SK-N-SH (cell line): ENCODE measurements around the gene TMTC4. TPM values are rescaled to one million over a fixed set of nuclear protein-coding genes. Genes with fewer than 3 reads are reported as not detected.

Experiments used
- CTCF ChIA-PET: fragments of 300-600, 350-600 bp; formaldehyde crosslinking; extraction: SDS; loops from one replicate; lab custom pipeline; 2021; lab: Yijun Ruan, JAX
- POLR2A ChIA-PET: fragments of 350-600 bp; sonication (Branson Sonifier 250); formaldehyde crosslinking; extraction: SDS; loops from one replicate; lab custom pipeline; 2020; ENCODE audit warnings: antibody characterized with exemption, inconsistent platforms; lab: Yijun Ruan, JAX
- DNase-seq: peaks from one replicate; pipeline ENCODE4 v3.0.0; 2012
- H2AFZ ChIP-seq: fragments of 200-600 bp; sonication (generic); 2 replicates; pipeline ENCODE4 v1.8.1; 2016; ENCODE audit warnings: antibody characterized with exemption, mild to moderate bottlenecking, low read depth
- H3F3A ChIP-seq: fragments of 200-600 bp; sonication (generic); replicated peaks from 2 replicates; pipeline ENCODE3; 2016; ENCODE audit warnings: antibody characterized with exemption, mild to moderate bottlenecking; ENCODE audit not compliant: insufficient read depth
- H3K27ac ChIP-seq, 2 experiments: fragments of 200-500 bp in 1 of 2; fragments of 200-600 bp in 1 of 2; sonication (Bioruptor generic) in 1 of 2; sonication (generic), shearing (Covaris generic) in 1 of 2; 2 replicates each; pipeline versions ENCODE4 v1.5.1 to v1.6.1; 2014 to 2016; ENCODE audit warnings: low read depth in 2 of 2, inconsistent platforms in 1 of 2, low read length in 1 of 2, mild to moderate bottlenecking in 1 of 2, mixed read lengths in 1 of 2
- H3K27me3 ChIP-seq: fragments of 200-600 bp; sonication (generic), shearing (Covaris generic); 2 replicates; pipeline ENCODE4 v1.6.1; 2016; ENCODE audit warnings: mixed run types; ENCODE audit not compliant: insufficient read depth
- H3K36me3 ChIP-seq, 2 experiments: fragments of 200-500 bp in 1 of 2; fragments of 200-600 bp in 1 of 2; sonication (Bioruptor generic) in 1 of 2; sonication (generic) in 1 of 2; replicated peaks in 1 of 2; 2 replicates each; pipeline versions ENCODE3 to v1.5.1; 2014 to 2016; ENCODE audit warnings: low read length in 1 of 2, mild to moderate bottlenecking in 1 of 2; ENCODE audit not compliant: insufficient read depth in 2 of 2, control insufficient read depth in 1 of 2
- H3K4me1 ChIP-seq, 2 experiments: fragments of 200-500 bp in 1 of 2; fragments of 200-600 bp in 1 of 2; sonication (Bioruptor generic) in 1 of 2; sonication (generic), shearing (Covaris generic) in 1 of 2; 2 replicates each; pipeline versions ENCODE4 v1.5.1 to v1.6.1; 2014 to 2016; ENCODE audit warnings: low read depth in 1 of 2, low read length in 1 of 2, mixed run types in 1 of 2; ENCODE audit not compliant: insufficient read depth in 2 of 2, control insufficient read depth in 1 of 2
- H3K4me2 ChIP-seq: fragments of 200-600 bp; sonication (generic), shearing (Covaris generic); 2 replicates; pipeline ENCODE4 v1.6.1; 2017; ENCODE audit warnings: mixed run types
- H3K4me3 ChIP-seq, 2 experiments: fragments of 200-500 bp in 1 of 2; fragments of 200-600 bp in 1 of 2; sonication (Bioruptor generic) in 1 of 2; sonication (generic), shearing (Covaris generic) in 1 of 2; 2 replicates each; pipeline versions ENCODE4 v1.5.1 to v1.8.1; 2014 to 2016; ENCODE audit warnings: low read depth in 2 of 2, inconsistent platforms in 1 of 2, low read length in 1 of 2, mild to moderate bottlenecking in 1 of 2, mixed read lengths in 1 of 2, moderate library complexity in 1 of 2
- H3K79me2 ChIP-seq: fragments of 200-600 bp; sonication (generic); 2 replicates; pipeline ENCODE4 v1.8.1; 2017; ENCODE audit warnings: mild to moderate bottlenecking; ENCODE audit not compliant: insufficient read depth
- H3K9ac ChIP-seq: fragments of 200-600 bp; sonication (generic); 2 replicates; pipeline ENCODE4 v1.6.1; 2017; ENCODE audit warnings: mixed run types
- H3K9me2 ChIP-seq: fragments of 200-600 bp; sonication (generic); 2 replicates; pipeline ENCODE4 v1.6.1; 2017; ENCODE audit warnings: mixed run types
- H3K9me3 ChIP-seq: fragments of 200-600 bp; sonication (generic); 2 replicates; pipeline ENCODE4 v1.6.1; 2017; ENCODE audit warnings: mixed run types, mild to moderate bottlenecking, moderate library complexity
- H4K20me1 ChIP-seq: fragments of 200-600 bp; sonication (generic); 2 replicates; pipeline ENCODE4 v1.6.1; 2017; ENCODE audit warnings: mild to moderate bottlenecking, mixed run types; ENCODE audit not compliant: insufficient read depth
- CHD2 ChIP-seq: fragments of 150-350 bp; IDR thresholded peaks from 2 replicates; pipeline ENCODE4 v1.6.1; 2018; ENCODE audit warnings: low read length; ENCODE audit not compliant: partially characterized antibody
- CTCF ChIP-seq: fragments of 200-600 bp; sonication (generic); IDR thresholded peaks from 2 replicates; pipeline ENCODE4 v1.6.1; 2017; ENCODE audit warnings: antibody characterized with exemption, mild to moderate bottlenecking, moderate library complexity
- ELF1 ChIP-seq: IDR thresholded peaks from 2 replicates; pipeline ENCODE4 v1.4.0; 2012
- EP300 ChIP-seq, 2 experiments: IDR thresholded peaks; 2 replicates each; pipeline versions ENCODE4 v1.4.0 to v1.6.1; 2012; ENCODE audit warnings: borderline replicate concordance in 1 of 2, low read depth in 1 of 2, low read length in 1 of 2
- EZH2phosphoT487 ChIP-seq: fragments of 200-600 bp; sonication (generic); IDR thresholded peaks from 2 replicates; pipeline ENCODE4 v1.6.1; 2017; ENCODE audit warnings: low read depth, mixed run types, mild to moderate bottlenecking, antibody characterized with exemption, moderate library complexity, borderline replicate concordance
- FOXM1 ChIP-seq: IDR thresholded peaks from 2 replicates; pipeline ENCODE4 v1.4.0; 2012; ENCODE audit warnings: low read depth, mild to moderate bottlenecking
- GATA2 ChIP-seq: sonication (generic); formaldehyde crosslinking; IDR thresholded peaks from 2 replicates; pipeline ENCODE4 v1.5.0; 2020; ENCODE audit warnings: mild to moderate bottlenecking, missing genetic modification reagents
- JUND ChIP-seq: IDR thresholded peaks from 2 replicates; pipeline ENCODE4 v1.4.0; 2012
- MXI1 ChIP-seq: IDR thresholded peaks from 2 replicates; pipeline ENCODE4 v1.6.1; 2012; ENCODE audit warnings: mild to moderate bottlenecking, low read depth, low read length, improper control_type of control experiment
- NRF1 ChIP-seq: IDR thresholded peaks from 2 replicates; pipeline ENCODE4 v1.6.1; 2012; ENCODE audit warnings: low read depth, mild to moderate bottlenecking, low read length
- PBX3 ChIP-seq: IDR thresholded peaks from 2 replicates; pipeline ENCODE4; 2012
- POLR2AphosphoS5 ChIP-seq: IDR thresholded peaks from 2 replicates; pipeline ENCODE4 v1.6.1; 2012; ENCODE audit warnings: low read depth, low read length
- RXRA ChIP-seq: IDR thresholded peaks from 2 replicates; pipeline ENCODE4 v1.4.0; 2012; ENCODE audit warnings: low read depth, mild to moderate bottlenecking, borderline replicate concordance
- SIN3A ChIP-seq: IDR thresholded peaks from 2 replicates; pipeline ENCODE4 v1.6.1; 2012; ENCODE audit warnings: low read depth, mild to moderate bottlenecking, low read length, moderate library complexity, borderline replicate concordance
- TAF1 ChIP-seq: IDR thresholded peaks from 2 replicates; pipeline ENCODE4 v1.6.1; 2012; ENCODE audit warnings: low read depth, mild to moderate bottlenecking, low read length, moderate library complexity, borderline replicate concordance
- TCF12 ChIP-seq: IDR thresholded peaks from 2 replicates; pipeline ENCODE4 v1.4.0; 2012
- TEAD4 ChIP-seq: IDR thresholded peaks from 2 replicates; pipeline ENCODE4 v1.4.0; 2012; ENCODE audit warnings: mild to moderate bottlenecking, borderline replicate concordance; ENCODE audit not compliant: insufficient read depth
- USF1 ChIP-seq: IDR thresholded peaks from 2 replicates; pipeline ENCODE4 v1.4.0; 2012; ENCODE audit warnings: low read depth, borderline replicate concordance
- USF2 ChIP-seq: fragments of 150-350 bp; IDR thresholded peaks from 2 replicates; pipeline ENCODE4 v1.6.1; 2017; ENCODE audit warnings: antibody characterized with exemption, low read length, low read depth, borderline replicate concordance
- YY1 ChIP-seq: IDR thresholded peaks from 2 replicates; pipeline ENCODE4 v1.4.0; 2012; ENCODE audit warnings: low read depth, mild to moderate bottlenecking
- ZBTB33 ChIP-seq: IDR thresholded peaks from 2 replicates; pipeline ENCODE4 v1.4.0; 2012; ENCODE audit warnings: low read depth, borderline replicate concordance
- WGBS: methylation state at CpG from one replicate; pipeline ENCODE4 v1.1.6; 2017; ENCODE audit warnings: low lambda C conversion rate; 5-methylcytosine and 5-hydroxymethylcytosine counted together
- polyA plus RNA-seq, 3 experiments: library from polyadenylated mRNA; depleted of rRNA; stranded (reverse); fragments of >200 nt; gene quantifications; 2 replicates each; pipeline ENCODE4 v1.2.3, GENCODE V29; 2012

Gene TMTC4
- polyA plus RNA-seq, 1 of the 3 experiments (the other 2 are of a cell fraction), result 22.3 TPM

GRCh38 chr13:100660761-100661160 is 13.8 kb downstream of the TMTC4 start:
- no peak overlapping the region for H3K27ac ChIP-seq
- H3K79me2 ChIP-seq, result no peaks in the 10 kb centered on the region
- H3K9me2 ChIP-seq, result no peaks in the 10 kb centered on the region
- no peak for DNase-seq
- H3K4me3 ChIP-seq, result no peak overlapping the region
- H3K27me3 ChIP-seq, result no peaks in the 10 kb centered on the region
- 98% methylated on average over 8 of the region's 8 CpGs for WGBS
- ChIA-PET CTCF (interaction anchor here (0.7 to 1.2 kb wide), 2 partner anchors 9 to 15 kb away, joined by 3 to 4 read pairs; no protein-coding TSS in a partner anchor), POLR2A (no interaction called here)
- no peak overlapping the region for H3K9ac ChIP-seq
- H3K4me2 ChIP-seq, result no peak overlapping the region
- peaks cover 21 to 69% of the 10 kb centered on the region in 2 experiments for H3K36me3 ChIP-seq
- H3K4me1 ChIP-seq, result peaks cover 0 to 4% of the 10 kb centered on the region in 2 experiments; a peak in 1 of 4 replicates
- no peak overlapping the region for H2AFZ ChIP-seq
- H4K20me1 ChIP-seq, result no peaks in the 10 kb centered on the region
- H3K9me3 ChIP-seq, result no peaks in the 10 kb centered on the region
- no peaks in the 10 kb centered on the region for H3F3A ChIP-seq
- no peak for TF ChIP-seq YY1
- TF ChIP-seq EP300 (IDR thresholded peaks at IDR 0.05; ENCODE audit: borderline replicate concordance in 1 of 2, low read depth in 1 of 2, low read length in 1 of 2), result no peak
- no peak for TF ChIP-seq JUND
- no peak for TF ChIP-seq USF1
- no peak for TF ChIP-seq CTCF
- TF ChIP-seq ELF1, result no peak
- no peak for TF ChIP-seq RXRA
- TF ChIP-seq TEAD4, result no peak
- TF ChIP-seq FOXM1, result no peak
- no peak for TF ChIP-seq TCF12
- TF ChIP-seq SIN3A, result no peak
- no peak for TF ChIP-seq PBX3

- Histone ChIP-seq H3F3A (no peaks in the 10 kb centered on the region), H2AFZ (no peak overlapping the region), H4K20me1 (no peaks in the 10 kb centered on the region), H3K9ac (no peak overlapping the region), H3K27me3 (no peaks in the 10 kb centered on the region), H3K79me2 (no peaks in the 10 kb centered on the region), H3K4me3 (no peak overlapping the region), H3K4me2 (no peak overlapping the region)
- POLR2A ChIA-PET, result no interaction called here
- no peak for DNase-seq
- TF ChIP-seq USF1, result no peak
- no peak for TF ChIP-seq JUND
- no peak for TF ChIP-seq CHD2
- TF ChIP-seq NRF1, result no peak
- TF ChIP-seq MXI1, result no peak
- no peak for TF ChIP-seq GATA2 (CRISPR knock-in tag)
- no peak for TF ChIP-seq TAF1
- no peak for TF ChIP-seq YY1
- TF ChIP-seq USF2, result no peak
- TF ChIP-seq POLR2AphosphoS5, result no peak
- no peak for TF ChIP-seq EZH2phosphoT487
- TF ChIP-seq SIN3A, result no peak
- TF ChIP-seq TEAD4, result no peak
- TF ChIP-seq ZBTB33, result no peak
- TF ChIP-seq ELF1, result no peak
- TF ChIP-seq, all 33 proteins: peak for 0
- 92% methylated on average over 4 of the region's 4 CpGs for WGBS
- Histone ChIP-seq H3K9me3 (no peaks in the 10 kb centered on the region), H3K27ac (no peak overlapping the region), H3K9me2 (no peaks in the 10 kb centered on the region), H3K36me3 (peaks cover 16 to 65% of the 10 kb centered on the region in 2 experiments), H3K4me1 (no peaks in the 10 kb centered on the region; a peak in 1 of 4 replicates)
- CTCF ChIA-PET, result no interaction called here
Observed at GRCh38 chr13:100659578-100659977, 15.0 kb downstream of the TMTC4 start.
